Dermis microvascular lymphatic vessel endothelial cell (primary cell): ENCODE measurements around the gene SLC6A9. TPM values are rescaled to one million over a fixed set of nuclear protein-coding genes. Genes with fewer than 3 reads are reported as not detected.

Experiments
- DNase-seq, 2 donors: peaks; one replicate each; pipeline versions ENCODE4 v3.0.0 to v3.0.0-alpha.2; 2010; ENCODE audit warnings: low read depth in 2 of 2
- total RNA-seq: library from RNA; depleted of rRNA; stranded (reverse); fragments of >200 nt; gene quantifications from 2 replicates; pipeline ENCODE4 v1.2.1, GENCODE V29; 2014

The SLC6A9 gene
- total RNA-seq, 1 donor from 2014 or later: 0.13 TPM

DNA sequence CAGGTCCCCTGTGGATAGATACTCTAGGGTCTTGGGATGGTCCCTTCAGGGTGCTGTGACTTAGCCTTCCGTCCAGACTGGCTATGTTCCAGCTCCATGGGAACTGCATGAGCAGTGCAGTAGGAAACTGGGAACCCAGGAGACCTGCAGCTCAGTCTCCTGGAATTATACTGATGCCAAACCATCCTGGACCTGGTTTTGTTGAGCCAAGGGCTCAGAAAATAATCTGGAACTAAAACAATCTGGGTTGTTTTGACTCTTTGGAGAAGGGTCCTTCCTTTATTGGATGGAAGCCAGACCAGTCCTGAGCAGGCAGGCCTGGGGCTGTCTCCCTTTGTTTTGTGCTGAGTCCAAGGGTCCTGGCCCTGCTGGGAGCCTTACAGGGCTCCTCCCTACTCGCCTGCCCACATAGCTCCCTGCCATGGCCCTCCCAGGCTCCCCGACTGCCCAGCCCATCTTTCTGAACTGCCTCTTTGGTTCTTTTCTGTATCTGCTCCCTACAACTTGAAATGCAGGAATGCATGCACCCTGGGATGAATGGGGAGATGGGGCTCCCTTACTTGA is 83.3 kb downstream of the SLC6A9 start:
- no peak for DNase-seq

DNA sequence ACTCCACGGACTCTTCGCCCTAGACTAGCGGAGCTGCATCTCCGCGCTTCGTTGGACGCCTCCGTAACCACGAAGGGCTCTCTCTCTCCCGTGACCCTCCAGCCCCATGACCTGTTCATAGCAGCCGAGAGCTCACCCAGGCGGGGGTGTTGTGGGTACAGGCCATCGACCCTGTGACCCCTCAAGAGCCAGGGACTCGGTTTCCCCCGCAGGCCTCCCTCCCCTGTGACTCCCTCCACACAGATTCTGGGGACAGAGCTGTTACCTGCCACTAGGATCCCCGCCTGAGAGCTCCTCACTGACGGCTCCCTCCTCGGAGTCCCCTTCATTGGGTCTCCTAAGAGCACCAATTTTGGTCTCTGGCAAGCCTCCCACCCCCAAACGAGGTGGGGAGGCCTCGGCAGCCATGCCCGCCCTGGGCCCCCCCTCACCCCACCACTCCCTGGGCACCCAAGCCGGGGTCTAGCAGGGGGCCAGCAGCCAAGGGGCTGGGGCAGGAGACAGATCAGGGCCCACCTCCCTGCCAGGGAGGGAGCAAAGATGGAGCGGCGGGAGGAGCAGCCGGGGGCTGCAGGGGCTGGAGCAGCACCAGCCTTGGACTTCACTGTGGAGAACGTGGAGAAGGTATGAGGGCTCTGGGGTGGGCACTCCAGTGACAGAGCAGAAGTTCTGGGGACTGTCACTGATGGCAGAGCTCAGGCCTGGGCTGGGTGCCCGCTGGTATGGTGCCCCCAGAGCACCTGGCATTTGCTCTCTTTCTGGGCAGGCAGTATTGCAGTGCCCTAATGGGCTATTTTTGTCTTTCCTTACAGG is 84.0 kb downstream of the SLC6A9 start:
- no peak for DNase-seq

Other genes starting within 250 kb of the SLC6A9 start
- gene ARTN, start 97.7 kb downstream of the SLC6A9 start, total RNA-seq: not detected in 2 replicates
- gene IPO13, start 84.5 kb downstream of the SLC6A9 start, total RNA-seq: 5.5 and 10.9 TPM in 2 replicates
- gene DPH2, start 61.5 kb downstream of the SLC6A9 start, total RNA-seq: 15.0 and 18.8 TPM in 2 replicates
- 111 and 125 TPM in 2 replicates for gene ATP6V0B, start 56.5 kb downstream of the SLC6A9 start, total RNA-seq
- gene B4GALT2, start 52.3 kb downstream of the SLC6A9 start, total RNA-seq: 44.0 and 56.8 TPM in 2 replicates
- gene CCDC24, start 39.9 kb downstream of the SLC6A9 start, total RNA-seq: 1.3 and 1.4 TPM in 2 replicates
- not detected in 2 replicates for gene KLF17, start 87.4 kb upstream of the SLC6A9 start, total RNA-seq
- not detected in 2 replicates for gene KLF18, start 110.2 kb upstream of the SLC6A9 start, total RNA-seq
- gene DMAP1, start 182.0 kb upstream of the SLC6A9 start, total RNA-seq: 11.4 and 16.8 TPM in 2 replicates